Measurements from ENCODE around the gene H19.

The H19 gene

DNA sequence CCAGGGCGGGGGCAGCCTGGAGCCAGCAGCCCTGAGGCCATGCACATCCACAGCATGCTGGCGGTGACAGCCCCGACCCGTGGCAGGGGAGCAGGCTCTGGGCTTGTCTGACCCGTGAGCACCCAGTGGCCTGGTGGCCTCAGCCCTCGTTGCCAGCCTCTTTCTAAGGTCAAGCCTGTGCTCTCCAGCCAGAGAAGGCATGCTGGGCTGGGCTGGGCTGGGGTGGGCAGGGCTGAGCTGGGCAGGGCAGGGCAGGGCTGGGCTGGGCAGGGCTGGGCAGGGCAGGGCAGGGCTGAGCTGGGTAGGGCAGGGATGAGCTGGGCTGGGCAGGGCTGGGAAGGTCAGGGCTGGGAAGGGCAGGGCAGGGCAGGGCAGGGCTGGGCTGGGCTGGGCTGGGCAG is 10.6 kb downstream of the H19 start:
- DNase-seq (ENCODE audit: low read depth), result no peak
- no peak for TF ChIP-seq CTCF (IDR thresholded peaks at IDR 0.05; ENCODE audit: low read length, missing control alignments)
- no peak overlapping the region for H3K4me3 ChIP-seq (replicated peaks; ENCODE audit: low read depth, low read length)

DNA sequence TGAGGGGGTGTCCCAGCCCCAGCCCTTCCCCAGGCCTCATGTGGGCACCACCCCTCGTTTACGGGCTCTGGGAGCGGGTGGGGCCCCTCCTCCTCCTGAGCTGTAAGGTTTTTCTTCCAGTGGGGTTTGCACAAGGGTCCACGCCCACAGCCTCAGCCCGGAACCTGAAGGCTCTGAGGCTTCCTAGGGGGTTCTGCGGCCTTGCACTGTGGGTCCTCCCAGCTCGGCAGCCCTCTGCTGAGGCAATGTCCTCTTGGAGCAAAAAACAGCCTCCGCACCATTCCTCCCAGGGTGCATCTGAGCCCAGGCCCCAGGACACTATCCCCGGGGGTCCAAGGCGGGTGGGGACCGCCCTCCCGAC is 14.1 kb downstream of the H19 start:
- no peak for TF ChIP-seq CTCF (IDR thresholded peaks at IDR 0.05; ENCODE audit: low read length, missing control alignments)
- no peak for DNase-seq (ENCODE audit: low read depth)
- H3K4me3 ChIP-seq (replicated peaks; ENCODE audit: low read depth, low read length), result no peak overlapping the region

- no peak for TF ChIP-seq CTCF (IDR thresholded peaks at IDR 0.05; ENCODE audit: low read length, missing control alignments)
- H3K4me3 ChIP-seq (replicated peaks; ENCODE audit: low read depth, low read length), result no peak overlapping the region
- no peak for DNase-seq (ENCODE audit: low read depth)
These were observed 14.6 kb downstream of the H19 start for GRCh38 chr11:1982873-1983600.

GRCh38 chr11:1979607-1980006 is 18.0 kb downstream of the H19 start:
- no peak for DNase-seq (ENCODE audit: low read depth)
- no peak overlapping the region for H3K4me3 ChIP-seq (replicated peaks; ENCODE audit: low read depth, low read length)
- no peak for TF ChIP-seq CTCF (IDR thresholded peaks at IDR 0.05; ENCODE audit: low read length, missing control alignments)

DNA sequence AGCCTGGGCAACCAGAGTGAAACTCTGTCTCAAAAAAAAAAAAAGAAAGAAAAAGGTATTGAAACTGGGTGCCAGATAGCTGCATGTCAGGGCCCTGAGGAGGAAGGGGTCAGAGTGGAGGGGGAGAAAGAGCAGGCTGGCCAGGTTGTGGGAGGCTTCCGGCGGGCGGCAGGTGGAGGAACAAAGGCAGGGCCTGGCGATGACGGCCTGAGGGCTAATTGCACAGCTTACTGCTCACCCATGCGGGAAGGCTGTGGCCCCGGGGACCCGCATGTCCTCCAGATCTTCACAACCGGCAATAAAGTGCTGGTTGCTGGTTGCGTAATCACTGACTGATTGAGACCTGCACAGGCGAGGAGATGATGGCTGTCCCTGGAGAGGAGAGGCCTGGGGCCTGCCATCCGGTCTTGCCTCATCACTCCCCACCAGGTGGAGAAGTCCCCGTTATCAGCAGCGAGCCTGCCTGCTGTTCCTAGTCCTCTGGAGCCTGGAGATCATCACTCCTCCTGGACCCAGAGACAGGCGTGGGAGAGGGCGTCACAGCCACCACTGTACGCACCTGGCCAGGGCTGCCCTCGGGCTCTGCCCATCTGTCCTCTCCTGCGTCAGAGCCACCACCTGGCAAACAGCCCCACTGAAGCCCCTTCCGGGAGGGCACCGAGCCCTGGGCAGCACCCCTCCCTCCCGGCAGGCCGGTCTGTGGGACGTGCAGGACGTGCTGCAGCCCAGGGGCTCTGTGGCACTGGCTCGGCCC is 18.7 kb downstream of the H19 start:
- no peak for TF ChIP-seq CTCF (IDR thresholded peaks at IDR 0.05; ENCODE audit: low read length, missing control alignments)
- no peak for DNase-seq (ENCODE audit: low read depth)

DNA sequence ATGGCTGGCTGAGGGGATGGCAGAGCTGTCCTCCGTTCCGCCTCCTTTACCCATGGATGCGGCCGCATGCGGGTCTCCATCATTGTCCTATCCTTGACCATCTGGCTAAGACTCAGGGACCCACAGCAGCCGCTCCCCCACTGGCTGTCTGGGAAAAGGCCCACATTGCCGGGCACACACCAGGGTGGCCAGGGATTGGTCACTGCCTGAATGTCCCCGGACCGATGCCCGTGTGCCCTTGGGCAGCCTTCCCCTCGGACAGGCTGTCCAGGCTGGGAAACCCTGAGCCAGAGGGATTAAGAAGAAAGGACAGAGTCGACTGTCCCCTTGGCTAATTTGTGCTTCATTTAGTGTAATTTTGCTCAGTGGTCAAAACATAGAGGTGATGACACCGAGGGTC is 22.5 kb downstream of the H19 start:
- no peak for DNase-seq (ENCODE audit: low read depth)
- no peak for TF ChIP-seq CTCF (IDR thresholded peaks at IDR 0.05; ENCODE audit: low read length, missing control alignments)
- no peak overlapping the region for H3K4me3 ChIP-seq (replicated peaks; ENCODE audit: low read depth, low read length)

More for the DNA sequence above, 18.7 kb downstream of the H19 start:
- H3K4me3 ChIP-seq (replicated peaks; ENCODE audit: low read depth, low read length), result no peak overlapping the region
